NCI-H2107 (cell line): ENCODE data around the gene IPO9.
A peak's percentile ranks its signal among the peaks of the same experiment; 100 is the strongest.

ENCODE experiments used
- DNase-seq: peaks from one replicate; lab custom pipeline; 2025; lab: John Stamatoyannopoulos, UW

Gene IPO9

DNA sequence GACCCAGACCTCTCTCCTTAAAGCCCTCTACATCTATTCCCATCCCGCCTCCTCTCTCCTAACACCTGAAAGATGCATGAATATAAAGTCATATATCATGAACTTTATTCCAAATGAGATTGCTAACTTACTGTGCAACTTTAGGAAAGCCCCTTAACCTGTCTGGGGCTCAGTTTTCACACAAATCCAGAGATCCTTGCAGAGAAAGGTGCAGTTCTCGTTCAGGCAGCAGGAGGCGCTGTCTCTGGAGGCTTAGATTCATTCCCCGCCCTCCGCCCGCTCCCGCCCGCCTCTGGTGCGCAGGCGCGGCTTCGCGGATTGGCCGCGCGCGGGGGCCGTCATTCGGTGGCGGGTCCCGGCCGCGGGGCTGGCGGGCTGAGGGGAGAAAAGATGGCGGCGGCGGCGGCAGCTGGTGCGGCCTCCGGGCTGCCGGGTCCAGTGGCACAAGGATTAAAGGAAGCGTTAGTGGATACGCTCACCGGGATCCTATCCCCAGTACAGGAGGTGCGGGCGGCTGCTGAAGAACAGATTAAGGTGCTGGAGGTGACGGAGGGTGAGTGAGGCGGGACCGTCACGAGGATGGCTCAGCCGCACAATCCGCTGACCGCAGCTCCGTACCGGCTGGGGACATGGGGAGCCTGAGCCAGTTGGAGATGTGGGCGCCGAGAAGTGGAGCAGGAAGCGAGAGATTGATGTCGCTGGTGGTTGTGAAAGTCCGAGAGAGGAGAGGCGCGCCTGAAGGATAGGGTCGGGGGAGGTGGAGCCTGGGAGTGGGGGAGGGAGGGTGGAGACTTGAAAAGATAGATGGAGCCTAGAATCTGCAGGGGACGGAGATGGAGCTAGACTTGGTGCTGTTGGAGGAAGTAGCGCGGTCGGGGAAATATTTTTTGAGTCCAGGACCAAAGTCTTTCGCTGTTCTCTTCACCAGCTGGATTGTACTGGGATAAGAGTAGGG is at the start of gene IPO9:
Gene IPO9 (plus strand): TSS at position 338 of the 955 bp plus-strand sequence. CDS start 53 bp downstream, at position 391.
- peak; percentile 95 for DNase-seq

DNA sequence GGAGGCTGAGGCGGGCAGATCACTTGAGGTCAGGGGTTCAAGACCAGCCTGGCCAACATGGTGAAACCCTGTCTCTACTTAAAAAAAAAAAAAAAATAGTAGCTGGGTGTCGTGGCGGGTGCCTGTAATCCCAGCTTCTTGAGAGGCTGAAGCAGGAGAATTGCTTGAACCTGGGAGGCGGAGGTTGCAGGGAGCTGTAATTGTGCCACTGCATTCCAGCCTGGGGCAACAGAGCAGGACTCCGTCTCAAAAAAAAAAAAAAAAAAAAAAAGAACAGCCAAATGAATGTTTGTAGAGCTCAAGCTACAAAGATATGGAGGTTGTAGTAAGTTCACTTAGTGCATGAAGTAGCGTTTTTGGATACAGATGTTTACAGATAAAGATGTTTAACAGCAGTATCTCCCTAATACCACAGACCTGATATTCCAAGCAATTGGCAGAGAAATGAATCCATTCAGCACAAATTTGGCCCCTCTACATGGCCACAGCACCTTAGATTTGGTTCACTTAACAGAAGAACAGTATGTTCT is 49.5 kb upstream of the IPO9 start:
- DNase-seq: no peak

DNA sequence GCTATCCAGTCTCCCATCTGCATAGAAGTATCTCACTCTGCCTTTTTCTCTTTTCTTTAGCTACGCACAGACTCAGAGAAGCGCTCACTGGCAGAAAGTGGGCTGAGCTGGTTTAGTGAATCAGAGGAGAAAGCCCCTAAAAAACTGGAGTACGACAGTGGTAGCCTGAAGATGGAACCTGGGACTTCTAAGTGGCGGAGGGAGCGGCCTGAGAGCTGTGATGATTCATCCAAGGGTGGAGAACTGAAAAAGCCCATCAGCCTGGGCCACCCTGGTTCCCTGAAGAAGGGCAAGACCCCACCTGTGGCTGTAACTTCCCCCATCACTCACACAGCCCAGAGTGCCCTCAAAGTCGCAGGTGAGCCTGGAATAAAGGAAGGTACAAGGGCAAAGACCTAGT is 48.0 kb upstream of the IPO9 start:
- DNase-seq: no peak

DNA sequence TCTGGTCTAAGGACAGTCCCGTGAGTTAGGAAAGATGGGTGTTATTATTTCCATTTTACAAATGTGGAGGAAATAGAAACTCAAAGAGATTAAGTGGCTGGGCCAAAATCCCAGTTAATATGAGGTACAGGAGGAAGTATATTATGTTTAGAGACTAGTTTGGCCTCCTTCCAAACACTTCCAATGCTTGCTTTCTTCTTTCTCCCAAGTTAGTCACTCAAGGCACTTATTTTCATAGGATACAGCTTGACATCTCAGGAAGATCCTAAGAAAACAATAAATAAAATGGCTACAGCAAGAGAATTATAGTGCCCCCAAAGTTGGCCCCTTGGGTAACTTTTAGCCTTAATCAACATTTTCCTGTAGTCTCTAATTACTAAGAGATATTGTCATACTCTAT is 47.5 kb upstream of the IPO9 start:
- no peak for DNase-seq

DNA sequence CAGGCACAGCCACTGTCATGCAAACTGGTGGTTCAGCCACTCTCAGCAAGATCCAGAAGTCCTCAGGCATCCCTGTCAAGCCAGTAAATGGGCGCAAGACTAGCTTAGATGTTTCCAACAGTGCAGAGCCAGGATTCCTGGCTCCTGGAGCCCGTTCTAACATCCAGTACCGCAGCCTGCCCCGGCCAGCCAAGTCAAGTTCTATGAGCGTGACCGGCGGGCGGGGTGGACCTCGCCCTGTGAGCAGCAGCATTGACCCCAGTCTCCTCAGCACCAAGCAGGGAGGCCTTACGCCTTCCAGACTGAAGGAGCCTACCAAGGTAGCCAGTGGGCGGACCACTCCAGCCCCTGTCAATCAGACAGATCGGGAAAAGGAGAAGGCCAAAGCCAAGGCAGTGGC is 46.6 kb upstream of the IPO9 start:
- DNase-seq: no peak

DNA sequence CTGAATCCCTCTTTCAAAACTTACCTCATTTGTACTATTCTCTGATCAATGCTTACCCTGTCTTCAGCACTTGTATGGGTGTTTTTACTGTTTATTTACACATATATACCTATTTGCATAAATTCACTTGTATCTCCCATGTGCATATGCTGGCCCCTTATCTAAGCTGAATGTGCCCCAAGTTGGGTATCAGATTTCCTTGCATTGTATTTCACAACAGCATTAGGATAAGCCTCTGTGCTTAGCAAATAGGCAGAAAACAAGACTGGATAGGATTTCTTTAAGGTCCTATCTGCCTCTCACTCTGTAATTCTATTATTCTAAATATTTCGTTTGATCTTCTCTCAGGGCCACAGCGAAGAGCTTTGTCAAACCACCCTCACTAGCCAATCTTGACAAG is 45.9 kb upstream of the IPO9 start:
- no peak for DNase-seq

DNA sequence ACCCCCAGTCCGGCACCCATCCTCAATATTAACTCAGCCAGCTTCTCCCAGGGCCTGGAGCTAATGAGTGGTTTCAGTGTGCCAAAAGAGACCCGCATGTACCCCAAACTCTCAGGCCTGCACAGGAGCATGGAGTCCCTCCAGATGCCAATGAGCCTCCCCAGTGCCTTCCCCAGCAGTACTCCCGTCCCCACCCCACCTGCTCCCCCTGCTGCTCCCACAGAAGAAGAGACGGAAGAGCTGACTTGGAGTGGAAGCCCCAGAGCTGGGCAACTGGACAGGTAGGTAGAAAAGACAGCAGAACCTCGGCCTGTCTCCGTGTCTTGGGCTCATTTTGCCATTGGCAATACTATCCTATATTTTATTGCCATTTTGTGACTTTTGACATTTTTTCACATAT is 45.4 kb upstream of the IPO9 start:
- DNase-seq: no peak

DNA sequence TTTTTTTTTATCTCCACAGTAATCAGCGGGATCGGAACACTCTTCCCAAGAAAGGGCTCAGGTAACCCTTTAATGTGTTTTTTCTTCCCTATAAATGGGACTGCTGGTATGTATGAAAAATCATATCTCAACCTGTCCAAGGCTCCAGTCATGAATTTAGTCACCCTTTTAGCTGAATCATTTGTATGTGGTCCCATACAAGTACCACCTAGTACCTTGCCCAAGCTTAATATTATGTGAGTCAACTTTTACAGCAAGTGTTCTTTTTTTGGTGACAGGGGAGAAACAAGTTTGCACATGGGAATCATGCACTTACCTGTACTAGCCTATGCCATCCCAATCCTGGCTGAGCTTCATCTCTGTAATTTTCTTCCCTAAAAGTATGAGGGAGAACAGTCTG is 43.7 kb upstream of the IPO9 start:
- no peak for DNase-seq

DNA sequence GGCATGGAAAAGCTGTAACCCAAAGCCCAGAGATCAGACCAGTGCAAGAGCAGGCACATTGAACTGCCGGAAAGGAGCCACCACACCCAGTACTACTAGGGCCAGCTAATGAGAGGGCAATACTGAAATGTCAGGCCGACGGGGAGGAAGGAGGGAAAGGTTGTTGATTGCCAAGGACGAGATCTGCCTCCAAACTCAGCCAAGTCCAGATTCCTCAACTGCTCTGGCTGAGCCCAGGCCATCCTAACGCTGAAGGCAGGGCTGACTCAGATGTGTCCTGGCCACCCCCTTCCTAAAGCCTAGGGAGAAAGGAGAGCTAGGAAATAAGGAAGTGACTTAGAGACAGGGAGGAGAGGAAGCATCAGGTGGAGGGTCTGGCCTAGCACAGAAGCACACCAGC is 42.1 kb upstream of the IPO9 start:
- no peak for DNase-seq

DNA sequence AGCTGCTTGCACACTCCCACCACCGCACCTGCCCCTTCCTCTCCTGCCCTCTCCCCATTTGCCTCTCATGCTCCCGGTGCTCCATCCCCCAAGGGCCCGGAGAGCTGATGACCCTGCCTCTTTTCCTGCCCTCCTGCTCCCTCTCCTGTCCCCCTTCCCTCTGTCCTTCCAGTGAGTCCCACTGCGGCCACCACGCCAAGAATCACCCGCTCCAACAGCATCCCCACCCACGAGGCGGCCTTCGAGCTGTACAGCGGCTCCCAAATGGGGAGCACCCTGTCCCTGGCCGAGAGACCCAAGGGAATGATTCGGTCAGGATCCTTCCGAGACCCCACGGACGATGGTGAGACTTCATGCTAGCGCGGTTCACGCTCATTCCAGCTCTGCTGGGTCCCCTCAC is 40.7 kb upstream of the IPO9 start:
- DNase-seq: no peak

DNA sequence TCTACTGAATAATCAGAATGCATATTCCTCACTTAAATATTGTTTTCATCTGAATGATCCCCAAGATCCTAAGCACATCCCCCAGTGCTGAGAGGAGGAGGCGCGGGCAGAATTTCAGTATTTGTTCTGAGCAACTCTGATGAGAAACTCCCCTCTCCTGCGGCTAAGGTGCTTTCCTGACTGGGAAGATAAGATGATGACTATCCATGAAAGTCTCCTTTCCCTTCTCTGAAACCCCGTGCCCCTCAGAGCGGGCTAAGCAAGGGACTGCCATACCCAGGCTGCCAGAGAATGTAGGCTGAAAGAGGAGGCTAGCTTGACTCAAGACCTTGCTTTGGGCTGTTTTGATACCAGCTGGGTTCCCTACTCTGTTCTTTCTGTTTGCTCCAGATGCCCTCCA is 39.7 kb upstream of the IPO9 start:
- DNase-seq: no peak

DNA sequence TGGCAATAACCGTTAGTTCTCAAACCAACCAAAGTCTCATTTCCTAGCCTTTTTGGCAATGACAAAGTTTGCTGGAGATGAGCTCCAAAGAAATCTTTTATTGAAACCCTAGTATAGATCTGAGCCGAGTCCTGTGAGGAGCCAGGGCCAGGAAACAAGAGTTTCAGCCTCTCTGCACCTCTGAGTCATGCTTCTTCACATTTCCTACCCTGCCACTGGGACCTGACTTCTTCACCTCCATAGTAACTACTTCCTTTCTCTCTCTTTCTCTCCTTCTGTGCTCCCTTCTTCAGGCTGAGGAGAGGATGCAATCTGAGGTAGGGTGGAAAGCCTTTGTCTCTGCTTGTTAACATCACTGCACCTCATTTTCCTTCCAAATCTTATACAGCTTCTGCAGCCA is 38.7 kb upstream of the IPO9 start:
- no peak for DNase-seq

DNA sequence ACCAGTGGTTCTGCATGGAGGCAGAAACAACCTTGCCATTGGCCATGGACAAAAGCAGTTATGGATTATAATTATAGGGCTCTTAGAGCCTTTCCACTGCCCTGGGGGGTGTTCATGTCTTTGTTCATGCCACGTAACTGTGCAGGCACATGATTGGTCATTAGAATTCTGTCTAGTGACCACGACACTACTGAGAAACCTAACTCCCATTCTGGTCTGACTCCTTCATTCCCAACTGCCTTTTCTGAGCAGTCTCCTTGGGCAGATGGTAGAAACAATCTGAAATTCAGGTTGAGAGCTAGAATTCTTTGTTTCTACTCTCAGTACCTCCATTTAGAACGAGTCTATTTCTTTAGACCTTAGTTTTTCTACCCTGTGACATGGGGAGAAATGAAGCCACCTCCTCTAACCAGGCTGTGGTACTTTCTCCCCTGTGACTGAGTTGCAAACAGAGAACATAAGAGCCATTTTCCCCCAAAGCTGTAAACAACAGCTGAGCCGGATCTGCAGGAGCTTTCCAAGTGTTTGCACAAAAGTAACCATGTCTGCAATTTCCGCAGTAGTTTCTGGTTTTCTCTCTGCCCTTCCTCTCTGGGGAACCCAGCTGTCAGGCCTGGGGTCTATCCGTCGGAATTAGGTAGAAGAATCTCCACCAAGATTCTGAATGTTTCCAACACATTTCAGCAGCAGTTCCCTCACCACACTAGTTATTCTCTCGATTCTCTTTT is 37.7 kb upstream of the IPO9 start:
- no peak for DNase-seq

DNA sequence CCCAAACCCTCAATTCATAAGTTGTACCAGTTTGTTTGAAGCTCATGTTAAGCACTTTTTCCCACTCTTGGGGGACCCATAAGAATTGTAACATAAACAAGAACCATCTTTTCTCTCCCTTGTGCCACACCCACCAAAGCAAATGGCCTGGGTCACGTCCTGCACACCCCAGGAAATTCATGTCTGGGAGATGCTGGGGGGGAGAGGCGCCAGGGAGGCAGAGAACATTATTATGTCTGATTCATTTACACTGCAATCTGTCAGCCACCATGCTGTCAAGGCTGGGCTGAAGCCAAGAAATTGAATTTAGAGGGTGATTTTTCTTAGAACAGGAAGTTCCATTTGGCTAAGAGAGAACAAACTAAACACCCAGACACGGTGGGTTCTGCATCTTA is 37.2 kb upstream of the IPO9 start:
- no peak for DNase-seq

DNA sequence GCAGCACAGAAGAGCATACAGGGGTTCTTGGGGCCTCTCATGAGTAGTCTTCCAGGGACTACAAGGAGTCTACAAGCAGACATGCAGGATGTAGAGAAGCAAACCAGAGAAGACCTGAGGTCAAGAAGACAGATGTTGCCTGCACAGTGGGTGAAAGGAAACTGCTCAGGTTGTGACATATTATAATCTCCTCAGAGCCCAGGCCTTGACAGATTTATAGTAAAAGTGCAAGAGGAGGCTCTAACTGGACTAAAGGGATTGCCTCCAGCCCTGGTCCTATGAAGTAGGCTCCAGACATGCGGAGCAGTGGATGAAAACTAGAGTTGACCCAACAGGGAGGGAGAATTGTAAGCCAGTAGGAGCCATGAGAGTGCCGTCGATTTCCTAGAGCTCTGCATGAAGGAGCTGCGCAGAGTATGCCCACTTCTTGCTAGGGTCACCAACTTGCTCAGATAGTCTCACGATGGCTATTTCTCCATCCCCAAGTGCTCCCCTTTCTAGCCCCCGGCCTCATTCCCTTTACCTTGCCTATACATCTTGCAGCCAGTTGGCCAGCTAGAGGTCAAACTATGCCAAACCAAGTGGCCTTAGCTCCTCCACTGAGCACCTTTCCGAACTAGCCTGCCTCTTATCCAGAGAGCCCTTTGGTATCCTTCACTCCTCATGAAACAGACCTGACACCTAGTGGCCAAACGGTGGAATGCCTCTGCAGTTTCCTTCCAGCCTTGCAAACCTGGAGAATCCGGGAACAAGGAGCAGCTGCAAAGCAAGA is 36.2 kb upstream of the IPO9 start:
- peak; percentile 81 for DNase-seq

DNA sequence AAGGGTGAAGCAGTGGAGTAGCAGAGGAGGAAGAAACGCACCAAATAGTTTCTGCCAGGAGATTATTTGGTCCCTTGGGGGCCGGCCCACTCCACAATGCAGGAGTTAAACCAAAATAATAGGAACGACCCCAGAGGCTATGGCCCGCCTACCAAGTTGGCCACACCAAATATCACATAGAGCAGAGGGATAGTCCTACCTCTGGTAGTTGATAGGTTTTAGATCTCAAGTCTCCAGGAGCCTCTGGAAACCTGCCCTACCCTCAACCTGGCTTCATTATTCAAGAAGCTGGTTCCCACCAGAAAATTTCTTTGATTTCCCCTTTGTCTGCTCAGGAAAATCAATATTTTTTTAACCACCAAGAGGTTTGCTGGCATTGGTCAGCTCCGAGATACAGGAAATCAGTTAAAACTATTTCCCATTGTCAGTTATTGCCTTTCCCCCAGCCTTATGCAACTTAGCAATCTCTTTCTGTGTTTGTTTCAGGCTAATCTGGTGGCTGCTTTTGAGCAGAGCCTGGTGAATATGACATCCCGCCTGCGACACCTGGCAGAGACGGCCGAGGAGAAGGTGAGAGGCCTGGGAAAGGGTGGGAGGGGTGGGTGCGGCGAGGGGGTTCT is 35.5 kb upstream of the IPO9 start:
- DNase-seq: no peak

DNA sequence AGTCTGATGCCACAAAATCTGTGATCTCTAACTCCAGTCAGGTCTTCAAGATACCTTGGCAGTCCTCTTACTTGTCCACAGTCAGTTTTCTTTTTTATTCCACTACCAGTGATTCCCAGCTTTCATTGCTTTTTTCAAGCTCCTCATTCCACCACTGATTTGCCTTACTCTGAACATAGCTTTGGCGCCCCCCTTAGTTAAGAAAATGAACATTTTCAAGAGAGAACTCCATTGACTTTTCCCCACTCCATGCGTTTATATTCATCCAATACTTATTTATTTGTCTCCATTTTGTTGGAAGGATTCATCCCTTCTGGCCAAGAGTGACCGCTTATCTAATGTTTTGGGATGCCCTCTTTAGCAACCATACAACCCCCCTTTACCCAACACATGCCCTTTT is 33.9 kb upstream of the IPO9 start:
- no peak for DNase-seq

DNA sequence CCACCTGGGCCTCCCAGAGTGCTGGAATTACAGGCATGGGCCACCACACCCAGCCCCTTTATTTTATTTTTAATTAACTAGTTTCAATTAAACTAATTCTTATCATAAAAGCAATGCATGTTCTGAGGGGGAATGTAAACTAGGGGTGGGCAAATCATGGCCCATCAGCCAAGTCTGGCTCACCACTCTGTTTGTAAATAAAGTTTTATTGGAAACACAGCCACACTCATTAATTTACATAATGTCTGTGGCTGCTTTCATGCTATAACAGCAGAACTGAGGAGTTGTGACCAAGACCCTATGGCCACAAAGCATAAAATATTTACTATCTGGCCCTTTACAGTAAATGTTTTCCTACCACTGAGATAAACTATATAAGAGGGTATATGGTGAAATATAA is 28.7 kb upstream of the IPO9 start:
- no peak for DNase-seq

DNA sequence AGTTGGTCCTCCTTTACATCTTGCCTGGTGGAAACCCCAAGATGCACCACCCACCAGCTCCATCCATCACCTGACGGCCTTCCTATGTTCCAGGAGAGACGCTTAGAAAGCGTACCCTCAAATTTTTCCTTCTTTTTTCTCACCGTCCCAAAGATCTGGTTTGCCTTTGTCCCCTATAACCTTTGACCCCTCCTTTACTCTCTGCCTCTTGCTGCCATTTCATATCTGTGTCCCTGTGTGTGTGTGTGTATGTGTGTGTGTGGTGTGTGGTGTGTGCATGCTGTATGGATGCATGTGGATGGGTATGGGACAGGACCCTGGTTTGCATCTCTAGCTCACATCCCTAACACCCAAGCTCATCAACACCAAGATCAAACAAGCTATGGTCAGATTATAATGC is 22.2 kb upstream of the IPO9 start:
- no peak for DNase-seq

DNA sequence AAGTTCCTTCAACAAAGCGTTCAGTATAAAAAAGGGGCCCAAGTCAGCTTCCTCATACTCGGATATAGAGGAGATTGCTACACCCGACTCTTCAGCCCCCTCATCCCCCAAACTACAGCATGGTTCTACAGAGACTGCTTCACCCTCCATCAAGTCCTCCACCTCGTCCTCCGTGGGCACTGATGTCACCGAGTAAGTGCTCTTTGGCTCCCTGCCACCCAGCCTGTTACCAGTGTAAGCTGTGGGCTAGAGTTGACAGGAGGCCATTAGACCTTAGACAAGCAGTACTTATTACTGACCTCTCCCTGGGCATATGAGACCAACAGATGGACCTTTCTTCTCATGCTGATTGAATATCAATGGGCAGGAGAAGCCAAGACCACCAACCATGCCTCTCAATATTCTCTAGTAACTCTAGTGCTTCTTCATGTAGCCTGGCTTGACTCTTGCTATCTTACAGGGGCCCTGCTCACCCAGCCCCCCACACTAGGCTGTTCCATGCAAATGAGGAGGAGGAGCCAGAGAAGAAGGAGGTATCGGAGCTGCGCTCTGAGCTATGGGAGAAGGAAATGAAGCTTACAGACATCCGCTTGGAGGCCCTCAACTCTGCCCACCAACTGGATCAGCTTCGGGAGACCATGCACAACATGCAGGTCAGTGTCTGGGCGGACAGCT is 20.9 kb upstream of the IPO9 start:
- no peak for DNase-seq

DNA sequence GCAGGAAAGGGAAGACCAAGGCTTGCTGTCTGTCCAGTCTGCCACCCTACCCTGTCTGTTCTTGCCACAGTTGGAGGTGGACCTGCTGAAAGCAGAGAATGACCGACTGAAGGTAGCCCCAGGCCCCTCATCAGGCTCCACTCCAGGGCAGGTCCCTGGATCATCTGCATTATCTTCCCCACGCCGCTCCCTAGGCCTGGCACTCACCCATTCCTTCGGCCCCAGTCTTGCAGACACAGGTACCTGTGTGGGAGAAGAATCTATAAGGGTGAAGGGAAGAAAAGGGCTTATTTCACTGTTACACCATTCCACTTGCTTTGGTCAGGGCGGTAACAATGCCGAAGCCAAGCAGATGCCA is 20.3 kb upstream of the IPO9 start:
- DNase-seq: no peak
